Effector memory CD8-positive, alpha-beta T cell (primary cell): Measurements from ENCODE around the gene KANSL3.

Experiments
- ATAC-seq: fragments of 150-1000 bp; cut with Tn5 transposase; replicated peaks from 2 replicates; pipeline ENCODE4 v1.10.0; 2021; ENCODE audit warnings: mild to moderate bottlenecking, moderate library complexity
- DNase-seq, 3 experiments: peaks; one replicate each; pipeline ENCODE4 v3.0.0; 2021
- H3K27ac Mint-ChIP-seq, 2 donors: one replicate each; pipeline ENCODE4 v1.8.0; 2022; ENCODE audit warnings: mild to moderate bottlenecking in 2 of 2, mixed read lengths in 2 of 2, moderate library complexity in 2 of 2
- H3K27me3 Mint-ChIP-seq, 2 donors: one replicate each; pipeline ENCODE4 v1.8.0; 2022; ENCODE audit warnings: mixed read lengths in 2 of 2
- H3K36me3 Mint-ChIP-seq: one replicate; pipeline ENCODE4 v1.8.0; 2022; ENCODE audit warnings: mild to moderate bottlenecking, moderate library complexity, mixed read lengths; ENCODE audit not compliant: insufficient read depth
- H3K4me1 Mint-ChIP-seq, 2 donors: one replicate each; pipeline ENCODE4 v1.8.0; 2022; ENCODE audit warnings: low read depth in 2 of 2, mixed read lengths in 2 of 2
- H3K4me3 Mint-ChIP-seq, 2 donors: one replicate each; pipeline ENCODE4 v1.8.0; 2022; ENCODE audit warnings: mild to moderate bottlenecking in 2 of 2, mixed read lengths in 2 of 2, moderate library complexity in 2 of 2
- H3K9me3 Mint-ChIP-seq, 2 donors: one replicate each; pipeline ENCODE4 v1.8.0; 2022; ENCODE audit warnings: mixed read lengths in 2 of 2

The KANSL3 gene

DNA sequence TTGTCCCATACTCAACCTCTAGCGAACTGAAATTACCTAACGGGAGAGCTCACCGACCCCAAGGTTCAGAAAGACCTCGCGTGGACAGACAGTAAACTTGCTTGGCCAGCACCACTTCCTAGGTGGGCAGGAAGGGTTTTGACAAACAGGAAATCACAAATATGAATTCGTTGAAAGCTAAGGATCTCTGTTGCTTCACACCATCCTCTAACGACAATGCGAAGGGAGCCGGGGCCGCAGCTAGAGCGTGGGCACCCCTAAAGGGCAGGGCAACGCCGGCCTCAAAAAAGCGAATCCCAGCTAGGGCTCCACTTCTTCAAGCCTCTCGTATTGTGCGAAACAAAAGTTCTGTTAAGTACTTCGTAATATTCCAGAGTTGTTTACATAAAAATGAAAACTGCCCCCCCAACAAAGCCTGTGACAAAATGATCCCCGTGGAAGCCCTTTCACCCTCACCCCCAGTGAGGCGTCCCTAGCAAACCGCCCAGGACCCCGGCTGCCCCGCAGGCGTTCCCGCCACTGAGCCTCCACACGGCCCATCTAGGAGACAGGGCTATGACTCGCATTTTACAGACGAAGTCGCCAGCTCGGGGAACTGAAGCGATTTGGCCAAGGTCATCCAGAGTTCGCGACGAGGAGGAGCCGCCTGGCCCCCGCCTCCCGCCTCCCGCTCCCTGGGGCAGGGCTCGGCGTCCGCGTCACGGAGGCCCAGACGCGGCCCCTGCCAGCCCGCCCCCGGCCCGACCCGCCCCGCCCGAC lies 548 bp downstream of the KANSL3 start:
- peak overlapping the region; percentile 98 to 99 for H3K27ac Mint-ChIP-seq
- peak; percentile 80 to 85 (median 82) for DNase-seq
- H3K27me3 Mint-ChIP-seq = peaks cover 0 to 6% of the 10 kb centered on the region in 2 donors
- H3K36me3 Mint-ChIP-seq = peaks cover 30% of the 10 kb centered on the region
- no peaks in the 10 kb centered on the region for H3K9me3 Mint-ChIP-seq
- peak overlapping the region; percentile 95 to 97 for H3K4me3 Mint-ChIP-seq
- H3K4me1 Mint-ChIP-seq = peaks cover 24 to 37% of the 10 kb centered on the region in 2 donors
- ATAC-seq = peak; percentile 84

GRCh38 chr2:96636551-96637171 lies 1.5 kb downstream of the KANSL3 start:
- ATAC-seq (no peak), DNase-seq (no peak)
- peaks cover 35% of the 10 kb centered on the region for H3K36me3 Mint-ChIP-seq
- peak overlapping the region; percentile 98 to 99 for H3K27ac Mint-ChIP-seq
- H3K4me1 Mint-ChIP-seq = peaks cover 27 to 46% of the 10 kb centered on the region in 2 donors
- peak overlapping the region; percentile 95 to 97 for H3K4me3 Mint-ChIP-seq
- peaks cover 0 to 6% of the 10 kb centered on the region in 2 donors for H3K27me3 Mint-ChIP-seq
- H3K9me3 Mint-ChIP-seq = no peaks in the 10 kb centered on the region

DNA sequence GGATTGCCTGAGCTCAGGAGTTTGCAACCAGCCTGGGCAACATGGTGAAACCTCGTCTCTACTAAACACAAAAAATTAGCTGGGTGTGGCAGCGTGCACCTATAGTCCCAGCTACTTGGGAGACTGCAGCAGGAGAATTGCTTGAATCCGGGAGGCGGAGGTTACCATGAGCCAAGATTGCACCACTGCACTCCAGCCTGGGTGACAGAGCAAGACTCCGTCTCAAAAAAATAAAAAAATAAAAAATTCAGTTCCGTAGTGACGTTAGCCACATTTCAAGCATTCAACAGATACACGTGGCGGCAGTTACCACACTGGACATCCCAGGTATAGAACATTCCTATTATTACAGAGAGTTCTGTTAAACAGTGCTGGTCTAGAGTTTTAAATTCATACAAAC lies 4.5 kb downstream of the KANSL3 start:
- DNase-seq = no peak
- H3K27ac Mint-ChIP-seq = no peak overlapping the region
- peaks cover 54% of the 10 kb centered on the region for H3K36me3 Mint-ChIP-seq
- no peak for ATAC-seq
- H3K9me3 Mint-ChIP-seq = no peaks in the 10 kb centered on the region
- H3K4me3 Mint-ChIP-seq = no peak overlapping the region
- H3K4me1 Mint-ChIP-seq = peaks cover 27 to 55% of the 10 kb centered on the region in 2 donors
- H3K27me3 Mint-ChIP-seq = no peaks in the 10 kb centered on the region

DNA sequence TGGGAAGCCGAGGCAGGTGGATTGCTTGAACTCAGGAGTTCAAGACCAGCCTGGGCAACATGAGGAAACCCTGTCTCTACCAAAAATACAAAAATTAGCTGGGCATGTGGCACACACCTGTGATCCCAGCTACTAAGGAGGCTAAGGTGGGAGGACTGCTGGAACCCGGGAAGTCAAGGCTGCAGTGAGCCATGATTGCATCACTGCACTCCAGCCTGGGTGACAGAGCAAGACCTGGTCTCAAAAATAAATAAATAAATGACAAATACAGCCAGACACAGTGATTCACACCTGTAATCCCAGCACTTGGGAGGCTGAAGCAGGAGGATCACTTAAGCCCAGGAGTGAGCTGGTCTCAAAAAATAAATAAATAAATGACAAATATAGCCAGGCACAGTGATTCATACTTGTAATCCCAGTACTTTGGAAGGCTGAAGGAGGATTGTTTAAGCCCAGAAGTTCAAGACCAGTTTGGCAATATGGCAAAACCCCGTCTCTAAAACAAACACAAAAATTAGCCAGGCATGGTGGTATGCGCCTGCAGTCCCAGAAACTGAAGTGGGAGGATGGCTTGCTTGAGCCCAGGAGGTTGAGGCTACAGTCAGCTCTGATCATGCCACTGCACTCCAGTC lies 6.2 kb downstream of the KANSL3 start:
- H3K27me3 Mint-ChIP-seq = no peaks in the 10 kb centered on the region
- DNase-seq (no peak), ATAC-seq (no peak)
- H3K4me1 Mint-ChIP-seq = peaks cover 23 to 52% of the 10 kb centered on the region in 2 donors
- no peak overlapping the region for H3K4me3 Mint-ChIP-seq
- H3K36me3 Mint-ChIP-seq = peaks cover 61% of the 10 kb centered on the region
- H3K9me3 Mint-ChIP-seq = no peaks in the 10 kb centered on the region
- peak overlapping the region in 1 of 2 donors; percentile 31 for H3K27ac Mint-ChIP-seq

DNA sequence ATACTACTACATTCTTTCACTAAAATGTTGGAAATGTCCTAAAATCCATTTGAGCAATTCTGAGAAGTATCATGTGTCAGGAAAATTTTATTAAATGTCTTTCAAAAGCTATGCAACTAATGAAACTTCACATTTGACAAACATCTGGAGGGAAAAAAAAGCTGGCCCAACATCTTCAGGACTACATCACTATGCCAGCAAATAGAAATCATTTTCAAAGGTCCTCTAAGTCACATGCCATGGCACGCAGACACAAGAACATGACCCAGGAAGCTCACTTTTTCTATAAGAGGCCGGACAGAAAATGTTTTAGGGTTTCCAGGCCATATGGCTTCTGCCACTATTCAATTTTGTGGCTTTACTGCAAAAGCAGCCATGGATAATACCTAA lies 11.6 kb downstream of the KANSL3 start:
- peak overlapping the region in 1 of 2 donors; percentile 15 for H3K27ac Mint-ChIP-seq
- no peak overlapping the region for H3K4me3 Mint-ChIP-seq
- DNase-seq = no peak
- H3K36me3 Mint-ChIP-seq = peaks cover 47% of the 10 kb centered on the region
- H3K9me3 Mint-ChIP-seq = no peaks in the 10 kb centered on the region
- peaks cover 13 to 42% of the 10 kb centered on the region in 2 donors for H3K4me1 Mint-ChIP-seq
- no peaks in the 10 kb centered on the region for H3K27me3 Mint-ChIP-seq
- no peak for ATAC-seq

DNA sequence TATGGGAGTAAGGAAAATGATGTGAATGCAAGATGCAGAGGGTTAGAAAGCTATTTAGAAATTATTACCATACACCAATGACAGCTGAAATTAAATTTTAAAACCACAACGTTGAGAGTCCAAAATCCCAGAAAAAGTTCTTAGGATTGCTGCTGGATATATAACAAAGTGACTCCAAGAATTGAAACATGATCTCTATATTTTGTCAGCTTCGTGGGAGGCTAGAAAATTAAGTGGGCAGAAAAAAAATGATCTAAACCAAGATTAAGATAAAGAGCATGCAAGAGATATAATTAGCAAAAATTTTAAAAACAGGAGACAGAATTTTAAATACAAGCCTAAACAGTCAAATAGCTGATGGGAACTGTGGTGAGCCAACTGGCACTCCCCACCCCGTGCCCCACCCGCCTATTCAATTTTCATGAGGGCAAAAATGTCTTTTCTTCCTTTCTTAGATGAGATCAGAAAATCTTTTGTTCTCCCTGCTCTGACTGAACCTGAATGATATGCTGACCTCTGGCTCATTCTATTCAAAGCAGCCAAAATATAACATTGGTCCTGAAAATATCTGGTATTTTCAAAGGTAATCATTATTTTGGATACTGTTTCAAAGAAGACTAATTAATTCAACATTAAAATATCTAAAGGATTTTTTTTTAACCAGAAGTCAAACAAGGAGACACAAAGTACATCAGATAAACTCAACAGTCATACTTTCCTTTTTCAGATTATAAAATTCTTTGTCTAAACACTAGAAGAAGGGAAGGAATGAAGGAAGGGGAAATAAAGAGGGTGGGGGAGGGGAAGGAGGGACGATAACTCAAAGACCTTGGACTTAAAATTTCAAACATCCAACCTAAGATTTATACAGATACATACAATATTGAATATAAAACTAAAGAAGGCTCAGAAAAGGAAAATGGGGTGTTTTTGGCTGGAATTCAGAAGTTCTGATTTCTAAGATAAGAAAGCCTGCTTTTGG lies 12.2 kb downstream of the KANSL3 start:
- ATAC-seq = no peak
- no peak for DNase-seq
- no peaks in the 10 kb centered on the region for H3K9me3 Mint-ChIP-seq
- peaks cover 13 to 40% of the 10 kb centered on the region in 2 donors for H3K4me1 Mint-ChIP-seq
- H3K27me3 Mint-ChIP-seq = no peaks in the 10 kb centered on the region
- H3K36me3 Mint-ChIP-seq = peaks cover 48% of the 10 kb centered on the region
- no peak overlapping the region for H3K4me3 Mint-ChIP-seq
- peak overlapping the region in 1 of 2 donors; percentile 77 for H3K27ac Mint-ChIP-seq

GRCh38 chr2:96623116-96623515 lies 15.0 kb downstream of the KANSL3 start:
- peaks cover 38% of the 10 kb centered on the region for H3K36me3 Mint-ChIP-seq
- no peak overlapping the region for H3K4me3 Mint-ChIP-seq
- peak overlapping the region; percentile 1 to 23 for H3K27ac Mint-ChIP-seq
- no peaks in the 10 kb centered on the region for H3K9me3 Mint-ChIP-seq
- ATAC-seq (no peak), DNase-seq (no peak)
- H3K27me3 Mint-ChIP-seq = no peaks in the 10 kb centered on the region
- peaks cover 18 to 38% of the 10 kb centered on the region in 2 donors for H3K4me1 Mint-ChIP-seq

DNA sequence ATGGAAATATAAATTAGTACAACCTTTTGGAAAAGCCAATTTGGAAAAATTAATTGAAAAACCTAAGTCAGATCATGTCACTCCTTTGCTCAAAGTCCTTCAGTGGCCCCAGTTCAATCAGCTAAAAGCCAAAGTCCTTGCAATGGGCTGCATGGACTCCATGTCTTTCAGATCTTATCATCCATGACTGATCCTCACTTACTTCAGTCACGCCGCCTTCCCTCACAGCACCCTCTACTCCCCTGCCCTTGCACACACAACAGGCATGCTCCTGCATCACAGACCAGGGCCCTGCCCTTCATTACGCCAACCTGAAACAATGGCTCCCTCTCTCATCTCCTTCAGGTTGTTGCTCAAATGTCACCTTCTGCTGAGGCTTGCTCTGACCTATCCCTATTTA lies 15.6 kb downstream of the KANSL3 start:
- Mint-ChIP-seq H3K27ac (peak overlapping the region in 1 of 2 donors; percentile 1), H3K36me3 (peaks cover 34% of the 10 kb centered on the region), H3K4me1 (peaks cover 18 to 37% of the 10 kb centered on the region in 2 donors), H3K4me3 (no peak overlapping the region), H3K27me3 (no peaks in the 10 kb centered on the region), H3K9me3 (no peaks in the 10 kb centered on the region)
- DNase-seq (no peak), ATAC-seq (no peak)

GRCh38 chr2:96618596-96619283 lies 19.4 kb downstream of the KANSL3 start:
- H3K9me3 Mint-ChIP-seq = no peaks in the 10 kb centered on the region
- H3K27ac Mint-ChIP-seq = peak overlapping the region; percentile 39 to 72
- no peaks in the 10 kb centered on the region for H3K27me3 Mint-ChIP-seq
- no peak for ATAC-seq
- H3K4me1 Mint-ChIP-seq = peaks cover 24 to 41% of the 10 kb centered on the region in 2 donors
- peak overlapping the region in 1 of 2 donors; percentile 21 for H3K4me3 Mint-ChIP-seq
- H3K36me3 Mint-ChIP-seq = peaks cover 29% of the 10 kb centered on the region
- no peak for DNase-seq

GRCh38 chr2:96617012-96617411 lies 21.1 kb downstream of the KANSL3 start:
- H3K36me3 Mint-ChIP-seq = peaks cover 44% of the 10 kb centered on the region
- ATAC-seq = no peak

DNA sequence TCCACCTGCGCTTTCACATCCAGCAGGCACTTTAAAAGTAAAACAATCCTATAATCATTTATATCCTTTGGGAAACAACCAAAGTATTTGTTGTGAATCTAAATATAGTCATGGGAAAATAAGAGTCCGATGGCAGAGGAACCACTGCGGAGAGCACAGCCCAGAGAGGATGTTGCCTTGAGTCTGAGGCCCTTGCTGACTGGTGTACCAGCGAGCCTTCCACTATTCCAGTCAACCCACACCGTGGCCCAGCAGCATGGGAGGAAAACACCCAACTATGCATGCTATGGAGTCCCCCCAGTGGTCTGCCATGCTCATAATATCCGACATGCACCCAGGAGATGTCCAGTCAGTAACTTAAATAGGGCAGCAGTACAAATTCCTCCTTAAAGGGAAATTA lies 21.6 kb downstream of the KANSL3 start:
- ATAC-seq (no peak), DNase-seq (no peak)
- H3K4me3 Mint-ChIP-seq = peak overlapping the region in 1 of 2 donors; percentile 66
- H3K27me3 Mint-ChIP-seq = no peaks in the 10 kb centered on the region
- peaks cover 48% of the 10 kb centered on the region for H3K36me3 Mint-ChIP-seq
- peak overlapping the region; percentile 85 to 96 for H3K27ac Mint-ChIP-seq
- H3K9me3 Mint-ChIP-seq = no peaks in the 10 kb centered on the region
- H3K4me1 Mint-ChIP-seq = peaks cover 19 to 31% of the 10 kb centered on the region in 2 donors

More at GRCh38 chr2:96617012-96617411, 21.1 kb downstream of the KANSL3 start:
- Mint-ChIP-seq H3K4me1 (peaks cover 19 to 31% of the 10 kb centered on the region in 2 donors), H3K27ac (peak overlapping the region; percentile 85 to 96), H3K4me3 (peak overlapping the region; percentile 37 to 66), H3K9me3 (no peaks in the 10 kb centered on the region), H3K27me3 (no peaks in the 10 kb centered on the region)
- no peak for DNase-seq

DNA sequence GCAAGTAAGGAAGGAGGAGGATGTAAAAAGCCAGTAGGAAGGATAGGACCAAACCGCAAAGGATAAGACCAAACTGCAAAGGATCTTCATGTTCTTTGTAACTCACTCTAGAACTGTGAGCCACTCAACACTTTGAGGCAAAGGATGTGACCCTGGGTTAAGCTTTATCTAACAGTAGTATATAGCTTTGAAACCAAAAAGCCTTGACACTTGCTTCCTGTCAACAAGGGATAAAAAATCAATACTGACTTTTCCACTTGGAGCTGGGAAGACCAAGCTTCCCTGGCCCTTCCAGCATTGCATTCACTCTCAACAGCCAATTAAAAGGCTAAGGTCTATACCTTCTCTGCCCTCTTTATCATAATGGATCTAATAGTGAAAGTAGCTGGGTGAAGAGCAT lies 22.0 kb downstream of the KANSL3 start:
- Mint-ChIP-seq H3K27me3 (no peaks in the 10 kb centered on the region), H3K27ac (peak overlapping the region in 1 of 2 donors; percentile 96)

More for the DNA sequence above, 22.0 kb downstream of the KANSL3 start:
- no peak for ATAC-seq
- Mint-ChIP-seq H3K9me3 (no peaks in the 10 kb centered on the region), H3K36me3 (peaks cover 48% of the 10 kb centered on the region), H3K4me3 (peak overlapping the region in 1 of 2 donors; percentile 66), H3K4me1 (peaks cover 19 to 31% of the 10 kb centered on the region in 2 donors)
- no peak for DNase-seq
